ENCODE data around the gene ZNF232.
"Not testable (repeated sequence)": the region's sequence is repeated elsewhere in the genome, so short reads cannot be mapped to it uniquely, and the experiment has no call there.

Gene ZNF232

DNA sequence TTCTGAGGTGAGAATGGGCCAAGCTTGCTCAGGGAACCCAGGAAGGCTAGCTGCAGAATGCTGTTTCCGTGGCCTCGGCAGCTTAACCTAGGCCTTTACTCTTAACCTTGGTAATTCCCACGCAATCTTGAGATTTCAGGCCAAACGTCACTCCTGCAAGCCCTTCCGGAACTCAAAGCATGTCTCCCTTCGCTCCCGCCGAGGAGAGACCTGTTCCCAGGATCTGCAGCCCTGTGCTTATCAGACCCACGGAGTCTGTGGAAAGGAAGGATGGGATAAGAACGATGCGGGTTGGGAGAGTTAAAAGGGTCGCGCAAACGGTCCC lies 33.9 kb downstream of the ZNF232 start:
- DNase-seq (ENCODE audit: insufficient read length, low spot score) (no peak), FAIRE-seq (no peak)
- TF ChIP-seq, protein P1, sequence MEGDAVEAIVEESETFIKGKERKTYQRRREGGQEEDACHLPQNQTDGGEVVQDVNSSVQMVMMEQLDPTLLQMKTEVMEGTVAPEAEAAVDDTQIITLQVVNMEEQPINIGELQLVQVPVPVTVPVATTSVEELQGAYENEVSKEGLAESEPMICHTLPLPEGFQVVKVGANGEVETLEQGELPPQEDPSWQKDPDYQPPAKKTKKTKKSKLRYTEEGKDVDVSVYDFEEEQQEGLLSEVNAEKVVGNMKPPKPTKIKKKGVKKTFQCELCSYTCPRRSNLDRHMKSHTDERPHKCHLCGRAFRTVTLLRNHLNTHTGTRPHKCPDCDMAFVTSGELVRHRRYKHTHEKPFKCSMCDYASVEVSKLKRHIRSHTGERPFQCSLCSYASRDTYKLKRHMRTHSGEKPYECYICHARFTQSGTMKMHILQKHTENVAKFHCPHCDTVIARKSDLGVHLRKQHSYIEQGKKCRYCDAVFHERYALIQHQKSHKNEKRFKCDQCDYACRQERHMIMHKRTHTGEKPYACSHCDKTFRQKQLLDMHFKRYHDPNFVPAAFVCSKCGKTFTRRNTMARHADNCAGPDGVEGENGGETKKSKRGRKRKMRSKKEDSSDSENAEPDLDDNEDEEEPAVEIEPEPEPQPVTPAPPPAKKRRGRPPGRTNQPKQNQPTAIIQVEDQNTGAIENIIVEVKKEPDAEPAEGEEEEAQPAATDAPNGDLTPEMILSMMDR (IDR thresholded peaks at IDR 0.05; ENCODE audit: insufficient read depth, missing control alignments), result no peak

DNA sequence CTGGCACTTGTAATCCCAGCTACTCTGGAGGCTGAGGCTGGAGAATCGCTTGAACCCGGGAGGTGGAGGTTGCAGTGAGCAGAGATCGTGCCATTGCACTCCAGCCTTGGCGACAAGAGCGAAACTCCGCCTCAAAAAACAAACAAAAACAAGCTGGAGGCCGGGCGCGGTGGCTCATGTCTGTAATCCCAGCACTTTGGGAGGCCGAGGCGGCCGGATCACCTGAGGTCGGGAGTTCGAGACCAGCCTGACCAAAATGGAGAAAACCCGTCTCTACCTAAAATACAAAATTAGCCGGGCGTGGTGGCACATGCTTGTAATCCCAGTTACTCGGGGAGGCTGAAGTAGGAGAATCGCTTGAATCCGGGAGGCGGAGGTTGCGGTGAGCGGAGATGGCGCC lies 34.4 kb downstream of the ZNF232 start:
- not testable (repeated sequence) for DNase-seq (ENCODE audit: insufficient read length, low spot score); FAIRE-seq

DNA sequence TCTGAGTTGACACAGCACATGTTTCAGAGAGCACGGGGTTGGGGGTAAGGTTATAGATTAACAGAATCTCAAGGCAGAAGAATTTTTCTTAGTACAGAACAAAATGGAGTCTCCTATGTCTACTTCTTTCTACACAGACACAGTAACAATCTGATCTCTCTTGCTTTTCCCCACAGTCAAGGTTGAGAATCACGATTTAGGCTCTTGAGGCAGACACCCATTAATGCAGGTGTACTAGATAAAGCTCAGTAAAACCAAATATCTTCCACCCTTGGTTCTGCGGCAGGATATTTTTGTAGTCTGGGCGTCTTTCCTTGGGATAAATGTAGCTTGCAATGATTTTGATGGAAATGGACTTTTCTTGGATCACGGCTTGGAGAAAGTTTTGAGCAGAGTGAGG lies 36.2 kb downstream of the ZNF232 start:
- not testable (repeated sequence) for FAIRE-seq

DNA sequence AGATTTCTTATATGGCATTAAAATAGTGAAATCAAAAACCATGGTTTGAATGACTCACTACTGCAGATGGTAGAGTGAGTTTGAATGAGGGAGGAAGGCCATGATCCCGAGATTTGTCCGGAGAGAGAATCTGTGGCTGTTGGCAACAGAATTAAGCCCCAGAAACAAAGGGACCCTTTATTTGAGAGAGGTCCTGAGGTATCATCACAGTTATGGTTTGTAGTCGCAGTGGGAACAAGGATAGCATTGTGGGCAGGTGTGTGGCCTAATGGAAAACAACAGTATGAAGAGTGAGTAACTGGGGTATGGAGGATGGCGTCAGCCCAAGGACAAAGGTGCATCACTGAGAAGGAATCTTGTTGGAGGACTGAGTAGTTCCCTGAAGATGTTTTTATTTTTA lies 42.0 kb downstream of the ZNF232 start:
- DNase-seq (ENCODE audit: insufficient read length, low spot score) (no peak), FAIRE-seq (no peak)
- TF ChIP-seq, protein P1 (IDR thresholded peaks at IDR 0.05; ENCODE audit: insufficient read depth, missing control alignments), result no peak

More for the DNA sequence above, 36.2 kb downstream of the ZNF232 start:
- DNase-seq (ENCODE audit: insufficient read length, low spot score), result not testable (repeated sequence)

DNA sequence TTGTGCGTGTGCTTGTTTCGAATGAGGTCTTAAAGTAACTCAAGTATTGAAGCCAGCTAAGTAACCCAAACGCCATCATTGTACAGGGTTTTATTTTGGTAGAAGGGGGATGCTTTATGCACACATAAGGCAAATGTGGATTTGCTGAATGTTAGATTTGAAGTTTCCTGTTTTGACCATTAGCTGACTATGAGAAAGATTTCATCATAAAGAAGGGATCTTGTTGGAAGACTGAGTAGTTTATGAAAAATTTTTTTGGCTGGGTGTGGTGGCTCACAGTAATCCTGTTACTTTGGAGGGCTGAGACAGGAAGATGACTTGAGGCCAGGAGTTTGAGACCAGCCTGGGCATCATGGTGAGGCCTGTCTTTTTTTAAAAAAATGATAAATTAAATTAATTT lies 43.4 kb downstream of the ZNF232 start:
- TF ChIP-seq, protein P1 (IDR thresholded peaks at IDR 0.05; ENCODE audit: insufficient read depth, missing control alignments), result no peak
- DNase-seq (ENCODE audit: insufficient read length, low spot score) (no peak), FAIRE-seq (no peak)

DNA sequence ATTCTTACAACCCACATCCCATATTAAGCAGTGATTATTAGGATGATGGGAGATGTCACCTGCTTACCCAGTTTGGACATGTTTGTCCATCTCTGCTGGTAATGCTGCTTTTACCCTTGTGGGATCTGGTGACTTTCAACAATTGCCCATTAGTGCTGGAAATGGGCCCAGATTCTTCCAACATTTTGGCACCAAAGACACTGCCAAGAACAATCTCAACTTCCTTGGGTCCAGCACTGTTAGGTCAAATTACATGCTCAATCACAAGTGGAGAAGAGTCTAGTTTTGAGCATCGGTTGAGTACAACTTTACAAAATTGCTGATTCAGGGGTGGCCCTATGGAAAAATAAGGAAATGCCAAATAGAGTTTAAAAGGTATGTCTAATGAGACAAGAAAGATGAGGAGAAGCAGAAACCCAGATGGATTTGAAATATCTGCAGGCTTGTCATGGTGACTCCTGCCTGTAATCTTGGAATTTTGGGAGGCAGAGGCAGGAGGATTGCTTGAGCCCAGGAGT lies 46.4 kb downstream of the ZNF232 start:
- TF ChIP-seq, protein P1 (IDR thresholded peaks at IDR 0.05; ENCODE audit: insufficient read depth, missing control alignments), result no peak
- no peak for DNase-seq (ENCODE audit: insufficient read length, low spot score)
- no peak for FAIRE-seq
